GM03348 (cell line): ENCODE measurements around the gene GPR146.
A peak's percentile ranks its signal among the peaks of the same experiment; 100 is the strongest.
"Not testable (repeated sequence)": the region's sequence is repeated elsewhere in the genome, so short reads cannot be mapped to it uniquely, and the experiment has no call there.

Source experiments
- DNase-seq: peaks from one replicate; pipeline ENCODE4 v3.0.0; 2012; ENCODE audit warnings: low spot score

The GPR146 gene

GRCh38 chr7:1058311-1058710 lies 14.0 kb downstream of the GPR146 start:
- DNase-seq = no peak

DNA sequence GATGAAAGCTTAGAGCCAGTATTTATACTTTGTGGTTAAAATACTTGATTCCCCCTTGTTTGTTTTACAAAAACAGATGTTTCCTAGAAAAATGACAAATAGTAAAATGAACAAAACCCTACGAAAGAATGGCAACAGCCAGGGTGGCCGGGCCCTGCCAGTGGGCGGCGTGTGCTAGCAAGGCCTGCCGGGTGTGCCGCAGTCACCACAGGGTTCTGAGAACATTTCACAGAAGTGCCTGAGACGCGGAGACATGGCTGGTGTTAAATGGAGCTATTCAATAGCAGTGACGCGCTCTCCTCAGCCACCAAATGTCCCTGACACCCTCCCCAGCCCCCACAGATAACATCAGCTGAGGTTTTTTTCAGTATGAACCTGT lies 14.5 kb downstream of the GPR146 start:
- DNase-seq = peak; percentile 41

- no peak for DNase-seq
These were observed 15.1 kb downstream of the GPR146 start for GRCh38 chr7:1059200-1060091.

DNA sequence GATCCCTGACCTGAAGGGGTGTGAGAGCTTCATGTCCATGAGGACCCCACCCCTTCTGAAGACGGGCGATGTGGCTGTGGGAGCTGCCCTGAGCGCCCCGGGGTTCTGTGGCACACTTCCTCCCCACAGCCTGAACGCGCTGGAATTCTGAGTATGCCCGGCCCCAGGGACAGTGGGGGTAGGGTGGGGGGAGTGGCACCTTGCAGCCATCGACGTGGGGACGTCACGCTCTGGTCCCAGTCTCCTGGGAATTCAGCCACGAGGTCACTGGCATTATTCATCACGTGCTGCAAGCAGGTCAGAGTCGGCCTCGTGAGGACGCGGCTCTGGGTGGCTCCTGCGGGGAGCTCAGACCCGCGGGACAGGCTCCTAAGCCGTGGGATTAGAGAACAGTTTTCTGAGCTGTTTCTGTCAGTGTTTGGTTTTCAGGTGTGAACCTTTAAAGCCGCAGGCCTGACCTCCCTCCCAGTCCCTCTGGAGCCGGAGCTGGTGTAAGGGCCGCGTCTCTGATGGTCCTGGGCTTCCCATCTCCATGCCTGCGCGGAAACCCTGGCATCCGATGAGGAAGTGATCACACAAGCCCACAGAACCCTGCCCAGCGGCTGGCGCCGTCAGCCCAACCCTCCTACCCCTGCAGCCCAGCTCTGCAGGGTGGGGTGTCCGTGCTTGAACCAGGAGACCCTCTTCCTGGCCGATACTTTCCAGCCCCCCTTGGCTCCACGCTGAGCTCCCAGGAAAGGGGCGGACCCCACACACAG lies 16.1 kb downstream of the GPR146 start:
- no peak for DNase-seq

GRCh38 chr7:1061180-1061579 lies 16.8 kb downstream of the GPR146 start:
- DNase-seq = no peak

- DNase-seq = no peak
These were observed 18.2 kb downstream of the GPR146 start for GRCh38 chr7:1062296-1063294.

- DNase-seq = no peak
These were observed 19.0 kb downstream of the GPR146 start for GRCh38 chr7:1063361-1063760.

GRCh38 chr7:1064581-1064980 lies 20.2 kb downstream of the GPR146 start:
- DNase-seq = no peak

GRCh38 chr7:1065263-1065584 lies 20.9 kb downstream of the GPR146 start:
- no peak for DNase-seq

- peak; percentile 96 for DNase-seq
These were observed 21.4 kb downstream of the GPR146 start for GRCh38 chr7:1065585-1066241.

DNA sequence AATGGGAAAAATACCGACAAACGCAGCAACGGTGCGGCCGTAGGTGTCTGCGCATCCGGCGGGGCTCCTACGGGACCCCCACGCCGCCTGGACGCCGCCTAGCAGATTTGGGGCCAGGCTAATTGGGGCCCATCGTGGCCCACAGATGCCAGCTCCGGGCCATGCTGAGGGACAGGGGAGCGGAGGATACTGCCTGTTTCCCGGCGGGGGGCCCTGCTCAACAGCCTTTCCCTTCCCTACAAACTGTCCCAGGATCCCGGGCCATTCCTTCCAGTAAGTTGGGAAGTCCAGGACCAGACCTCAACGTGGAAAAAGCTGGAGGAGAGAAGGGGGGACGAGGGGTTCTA lies 21.9 kb downstream of the GPR146 start:
- DNase-seq = no peak

GRCh38 chr7:1068013-1068412 lies 23.7 kb downstream of the GPR146 start:
- DNase-seq = no peak

DNA sequence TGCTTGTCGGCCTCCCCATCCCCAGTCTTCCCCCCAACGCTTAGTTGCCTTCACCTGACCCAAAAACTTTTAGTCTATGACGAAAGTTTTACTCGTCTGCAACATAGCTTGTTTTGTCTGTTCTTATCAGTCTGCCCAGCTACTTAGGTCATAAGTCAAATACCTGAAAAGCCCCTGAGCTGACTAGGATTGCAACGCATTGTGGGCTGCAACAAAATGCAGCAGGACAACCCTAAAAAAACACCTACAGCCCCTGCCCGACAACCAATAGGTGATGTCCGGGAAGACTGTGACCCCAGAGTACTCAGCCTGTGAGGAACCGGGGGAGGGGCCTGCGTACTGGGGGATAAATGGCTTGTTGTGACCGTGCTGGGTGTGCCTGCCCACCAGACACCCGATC lies 24.3 kb downstream of the GPR146 start:
- DNase-seq = no peak

DNA sequence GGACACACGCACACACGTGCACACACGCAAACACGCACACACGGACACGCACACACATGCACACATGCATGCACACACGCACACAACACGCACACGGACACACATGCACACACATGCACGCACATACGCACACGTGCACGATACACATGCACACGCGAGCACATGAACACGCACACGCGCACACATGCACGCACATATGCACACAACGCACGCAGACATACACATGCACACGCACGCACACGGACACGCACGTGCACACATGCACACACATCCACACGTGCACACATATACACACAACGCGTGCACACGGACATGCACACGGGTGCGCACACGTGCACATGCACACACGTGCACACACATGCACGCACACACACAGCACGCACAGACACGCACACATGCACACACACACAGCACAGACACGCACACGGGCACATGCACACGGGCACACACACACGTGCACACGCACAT lies 26.2 kb downstream of the GPR146 start:
- no peak for DNase-seq

- DNase-seq = no peak
These were observed 27.4 kb downstream of the GPR146 start for GRCh38 chr7:1071731-1072254.

- no peak for DNase-seq
These were observed 29.0 kb downstream of the GPR146 start for GRCh38 chr7:1073142-1073977.

- not testable (repeated sequence) for DNase-seq
These were observed 29.7 kb downstream of the GPR146 start for GRCh38 chr7:1074018-1074417.

DNA sequence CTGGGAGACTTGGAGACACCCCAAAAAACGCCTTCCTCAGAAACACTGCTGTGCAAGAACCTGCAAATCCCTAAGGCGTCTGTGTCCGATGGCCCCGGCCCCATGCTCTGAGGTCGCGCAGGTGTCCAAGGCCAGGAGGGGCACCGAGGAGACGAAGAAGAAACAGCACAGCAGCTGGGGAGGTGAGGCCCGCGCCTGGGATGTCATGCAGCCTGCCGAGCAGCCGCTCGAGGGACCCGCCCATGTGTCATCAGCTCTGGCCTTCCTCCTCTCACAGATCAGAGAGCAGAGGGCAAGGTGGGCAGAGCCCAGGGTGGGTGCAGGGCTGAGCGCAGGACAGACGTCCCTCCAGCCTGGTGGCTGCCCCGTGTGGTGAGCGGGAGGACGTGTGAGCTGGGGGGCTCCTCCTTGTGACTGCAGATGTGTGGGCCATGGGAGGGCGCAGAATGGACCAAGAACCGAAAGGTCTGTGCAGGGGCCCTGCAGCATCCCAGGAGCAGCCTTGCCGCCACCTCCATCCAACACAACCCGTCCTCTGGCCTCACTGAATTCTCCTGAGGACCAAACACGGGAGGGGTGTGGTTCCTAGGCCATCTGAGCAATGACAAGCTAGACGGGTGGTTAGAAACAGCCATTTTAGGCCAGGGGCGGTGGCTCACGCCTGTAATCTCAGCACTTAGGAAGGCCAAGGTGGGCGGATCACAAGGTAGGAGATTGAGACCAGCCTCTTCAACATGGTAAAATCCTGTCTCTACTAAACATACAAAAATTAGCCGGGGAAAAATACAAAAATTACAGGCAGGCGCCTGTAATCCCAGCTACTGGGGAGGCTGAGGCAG lies 30.5 kb downstream of the GPR146 start:
- no peak for DNase-seq
